Effector memory CD4-positive, alpha-beta T cell (primary cell): ENCODE measurements around the gene PGAP6.
"Not testable (repeated sequence)": the region's sequence is repeated elsewhere in the genome, so short reads cannot be mapped to it uniquely, and the experiment has no call there.

Experiments used
- DNase-seq, 3 donors: peaks; one replicate each; pipeline ENCODE4 v3.0.0-alpha.2; 2020
- H3K27ac ChIP-seq: 2 replicates; pipeline ENCODE4 v1.7.0; 2013; ENCODE audit warnings: mild to moderate bottlenecking, low read length, moderate library complexity; ENCODE audit not compliant: insufficient read depth, poor library complexity, severe bottlenecking
- H3K27me3 ChIP-seq: replicated peaks from 2 replicates; pipeline ENCODE4 v1.7.0; 2013; ENCODE audit warnings: mild to moderate bottlenecking, low read length; ENCODE audit not compliant: insufficient read depth, control insufficient read depth, poor library complexity, severe bottlenecking
- H3K36me3 ChIP-seq: 2 replicates; pipeline ENCODE4 v1.7.0; 2013; ENCODE audit warnings: mild to moderate bottlenecking, low read length, moderate library complexity; ENCODE audit not compliant: control insufficient read depth, insufficient read depth
- H3K4me1 ChIP-seq: 2 replicates; pipeline ENCODE4 v1.7.0; 2013; ENCODE audit warnings: low read length, mild to moderate bottlenecking; ENCODE audit not compliant: control insufficient read depth, insufficient read depth, poor library complexity, severe bottlenecking
- H3K4me3 ChIP-seq: 2 replicates; pipeline ENCODE4 v1.7.0; 2013; ENCODE audit warnings: low read length, low read depth, mild to moderate bottlenecking; ENCODE audit not compliant: insufficient read depth, poor library complexity, severe bottlenecking
- H3K9me3 ChIP-seq: 2 replicates; pipeline ENCODE4 v1.7.0; 2013; ENCODE audit warnings: mild to moderate bottlenecking, low read length, moderate library complexity; ENCODE audit not compliant: control insufficient read depth

The PGAP6 gene

GRCh38 chr16:366476-366875 lies 15.3 kb downstream of the PGAP6 start:
- no peaks in the 10 kb centered on the region for H3K9me3 ChIP-seq
- no peaks in the 10 kb centered on the region for H3K27me3 ChIP-seq
- peaks cover 29% of the 10 kb centered on the region for H3K36me3 ChIP-seq
- H3K4me1 ChIP-seq = peaks cover 28% of the 10 kb centered on the region
- H3K4me3 ChIP-seq = no peak overlapping the region
- no peak for DNase-seq
- H3K27ac ChIP-seq = no peak overlapping the region

GRCh38 chr16:364595-365491 lies 16.9 kb downstream of the PGAP6 start:
- Histone ChIP-seq H3K9me3 (no peaks in the 10 kb centered on the region), H3K4me3 (no peak overlapping the region), H3K27me3 (no peaks in the 10 kb centered on the region), H3K36me3 (peaks cover 27% of the 10 kb centered on the region), H3K4me1 (peaks cover 18% of the 10 kb centered on the region), H3K27ac (no peak overlapping the region)
- DNase-seq = no peak

- Histone ChIP-seq H3K9me3 (no peaks in the 10 kb centered on the region), H3K4me3 (no peak overlapping the region), H3K27me3 (no peaks in the 10 kb centered on the region), H3K36me3 (peaks cover 26% of the 10 kb centered on the region), H3K4me1 (peaks cover 8% of the 10 kb centered on the region), H3K27ac (no peak overlapping the region)
- no peak for DNase-seq
Observed at GRCh38 chr16:363766-364490, 17.9 kb downstream of the PGAP6 start.

- Histone ChIP-seq H3K27ac (no peak overlapping the region), H3K4me3 (no peak overlapping the region), H3K4me1 (peaks cover 8% of the 10 kb centered on the region), H3K9me3 (no peaks in the 10 kb centered on the region), H3K27me3 (no peaks in the 10 kb centered on the region), H3K36me3 (peaks cover 19% of the 10 kb centered on the region)
- DNase-seq = no peak
Observed at GRCh38 chr16:363110-363765, 18.5 kb downstream of the PGAP6 start.

- not testable (repeated sequence) for H3K4me3 ChIP-seq, H3K9me3 ChIP-seq, H3K27ac ChIP-seq, DNase-seq, H3K27me3 ChIP-seq
- H3K36me3 ChIP-seq = peaks cover 13% of the 10 kb centered on the region
- H3K4me1 ChIP-seq = peaks cover 11% of the 10 kb centered on the region
Observed at GRCh38 chr16:362702-362999, 19.1 kb downstream of the PGAP6 start.

GRCh38 chr16:361872-362701 lies 19.7 kb downstream of the PGAP6 start:
- peak; percentile 40 to 58 (median 48) for DNase-seq
- H3K27ac ChIP-seq = no peak overlapping the region
- H3K4me3 ChIP-seq = no peak overlapping the region
- no peaks in the 10 kb centered on the region for H3K9me3 ChIP-seq
- H3K27me3 ChIP-seq = no peaks in the 10 kb centered on the region
- peaks cover 12% of the 10 kb centered on the region for H3K4me1 ChIP-seq
- H3K36me3 ChIP-seq = peaks cover 7% of the 10 kb centered on the region

- DNase-seq = no peak
- no peak overlapping the region for H3K27ac ChIP-seq
- peaks cover 17% of the 10 kb centered on the region for H3K4me1 ChIP-seq
- peaks cover 2% of the 10 kb centered on the region for H3K36me3 ChIP-seq
- H3K4me3 ChIP-seq = no peak overlapping the region
- no peaks in the 10 kb centered on the region for H3K27me3 ChIP-seq
- no peaks in the 10 kb centered on the region for H3K9me3 ChIP-seq
Observed at GRCh38 chr16:361341-361871, 20.4 kb downstream of the PGAP6 start.

GRCh38 chr16:360698-361336 lies 21.0 kb downstream of the PGAP6 start:
- DNase-seq = no peak
- Histone ChIP-seq H3K27ac (no peak overlapping the region), H3K4me1 (peaks cover 22% of the 10 kb centered on the region), H3K36me3 (no peaks in the 10 kb centered on the region), H3K9me3 (no peaks in the 10 kb centered on the region), H3K27me3 (no peaks in the 10 kb centered on the region), H3K4me3 (no peak overlapping the region)
